ENCODE data around the gene OSCAR. TPM values are rescaled to one million over a fixed set of nuclear protein-coding genes. Genes with fewer than 3 reads are reported as not detected.
A peak's percentile ranks its signal among the peaks of the same experiment; 100 is the strongest.

The OSCAR gene
- total RNA-seq, 1 donor from 2014 or later = not detected

GRCh38 chr19:54142166-54142780, 41.7 kb upstream of the OSCAR start:
- peaks cover 9% of the 10 kb centered on the region for H3K36me3 Mint-ChIP-seq
- no peaks in the 10 kb centered on the region for H3K9me3 Mint-ChIP-seq
- peak overlapping the region; percentile 62 for H3K27ac Mint-ChIP-seq
- peak overlapping the region; percentile 63 for H3K4me3 Mint-ChIP-seq
- TF ChIP-seq CTCF (conservative IDR thresholded peaks at IDR 0.05) = no peak
- H3K4me1 Mint-ChIP-seq (ENCODE audit: unreplicated experiment) = peaks cover 8% of the 10 kb centered on the region
- DNase-seq (ENCODE audit: extremely low spot score, unreplicated experiment) = no peak
- H3K27me3 Mint-ChIP-seq = no peaks in the 10 kb centered on the region

- no peaks in the 10 kb centered on the region for H3K9me3 Mint-ChIP-seq
- TF ChIP-seq CTCF (conservative IDR thresholded peaks at IDR 0.05) = no peak
- H3K27me3 Mint-ChIP-seq = no peaks in the 10 kb centered on the region
- no peak overlapping the region for H3K27ac Mint-ChIP-seq
- H3K4me1 Mint-ChIP-seq (ENCODE audit: unreplicated experiment) = peaks cover 9% of the 10 kb centered on the region
- H3K4me3 Mint-ChIP-seq = peak overlapping the region; percentile 63
- no peak for DNase-seq (ENCODE audit: extremely low spot score, unreplicated experiment)
- peaks cover 4% of the 10 kb centered on the region for H3K36me3 Mint-ChIP-seq
These were observed 40.8 kb upstream of the OSCAR start for GRCh38 chr19:54141356-54141755.

- peaks cover 16% of the 10 kb centered on the region for H3K4me1 Mint-ChIP-seq (ENCODE audit: unreplicated experiment)
- peaks cover 5% of the 10 kb centered on the region for H3K27me3 Mint-ChIP-seq
- DNase-seq (ENCODE audit: extremely low spot score, unreplicated experiment) = no peak
- peak overlapping the region; percentile 95 for H3K27ac Mint-ChIP-seq
- no peak for TF ChIP-seq CTCF (conservative IDR thresholded peaks at IDR 0.05)
- H3K9me3 Mint-ChIP-seq = no peaks in the 10 kb centered on the region
- peak overlapping the region; percentile 92 for H3K4me3 Mint-ChIP-seq
- peaks cover 3% of the 10 kb centered on the region for H3K36me3 Mint-ChIP-seq
These were observed 38.1 kb upstream of the OSCAR start for GRCh38 chr19:54138489-54139256.

- H3K4me3 Mint-ChIP-seq = peak within 1 kb of the TSS; percentile 95
- H3K36me3 Mint-ChIP-seq = peaks cover 3% of the 10 kb centered on the region
- peak; percentile 48 for TF ChIP-seq CTCF (conservative IDR thresholded peaks at IDR 0.05)
- H3K27me3 Mint-ChIP-seq = peaks cover 5% of the 10 kb centered on the region
- H3K4me1 Mint-ChIP-seq (ENCODE audit: unreplicated experiment) = peaks cover 16% of the 10 kb centered on the region
- no peak for DNase-seq (ENCODE audit: extremely low spot score, unreplicated experiment)
- peak within 1 kb of the TSS; percentile 95 for H3K27ac Mint-ChIP-seq
- no peaks in the 10 kb centered on the region for H3K9me3 Mint-ChIP-seq
These were observed 37.3 kb upstream of the OSCAR start, which contains the start of gene CNOT3 for GRCh38 chr19:54137699-54138488. CNOT3 (plus strand) TSS chr19:54137762; CDS start chr19:54142979, 5,217 bp downstream.

GRCh38 chr19:54136864-54137698, 36.5 kb upstream of the OSCAR start:
- H3K4me3 Mint-ChIP-seq = peak overlapping the region; percentile 95
- no peaks in the 10 kb centered on the region for H3K9me3 Mint-ChIP-seq
- H3K27me3 Mint-ChIP-seq = peaks cover 5% of the 10 kb centered on the region
- TF ChIP-seq CTCF (conservative IDR thresholded peaks at IDR 0.05) = no peak
- peaks cover 16% of the 10 kb centered on the region for H3K4me1 Mint-ChIP-seq (ENCODE audit: unreplicated experiment)
- H3K36me3 Mint-ChIP-seq = peaks cover 3% of the 10 kb centered on the region
- DNase-seq (ENCODE audit: extremely low spot score, unreplicated experiment) = peak; percentile 99
- H3K27ac Mint-ChIP-seq = peak overlapping the region; percentile 89

Data from type B pancreatic cell (in vitro differentiated cells).